ENCODE data around the gene NOTUM.

Gene NOTUM

GRCh38 chr17:81903415-81903831, 57.6 kb downstream of the NOTUM start:
- TF ChIP-seq CTCF (conservative IDR thresholded peaks at IDR 0.05), result no peak
- no peak overlapping the region for H3K27ac ChIP-seq

- TF ChIP-seq CTCF (conservative IDR thresholded peaks at IDR 0.05), result no peak
- peak overlapping the region; percentile 60; the same call in 1 of the 2 replicates for H3K27ac ChIP-seq
Measured at GRCh38 chr17:81902653-81903414, 58.2 kb downstream of the NOTUM start.

Measured in VCaP (cell line).